Spleen (tissue), 7 donors: ENCODE measurements around the gene PNPLA2.

ENCODE experiments used
- POLR2A ChIP-seq, 3 donors: fragments of 450-650 bp; IDR thresholded peaks; one replicate each; pipeline ENCODE4 v1.5.1; 2017; ENCODE audit warnings: antibody characterized with exemption in 3 of 3, mild to moderate bottlenecking in 1 of 3
- TF ChIP-seq, protein P1 (sequence below), 11 experiments: fragments of 200-600 bp in 7 of 11; fragments of 450-650 bp in 4 of 11; sonication (generic) in 4 of 11; IDR thresholded peaks in 8 of 11; conservative IDR thresholded peaks in 3 of 11; 1 replicate in 7 of 11; 2 replicates in 4 of 11; pipeline versions ENCODE4 v1.4.0 to v1.8.0; 2016 to 2021; ENCODE audit warnings: antibody characterized with exemption in 11 of 11, inconsistent platforms in 4 of 11, mild to moderate bottlenecking in 1 of 11
- donor health status: DM: no; HTN: no; CAD: no; lungs with moderate emphysema.
- donor health status: DM: no; HTN: no; CAD: no.
- donor health status: DM: no; HTN: no; CAD: no.

DNA sequence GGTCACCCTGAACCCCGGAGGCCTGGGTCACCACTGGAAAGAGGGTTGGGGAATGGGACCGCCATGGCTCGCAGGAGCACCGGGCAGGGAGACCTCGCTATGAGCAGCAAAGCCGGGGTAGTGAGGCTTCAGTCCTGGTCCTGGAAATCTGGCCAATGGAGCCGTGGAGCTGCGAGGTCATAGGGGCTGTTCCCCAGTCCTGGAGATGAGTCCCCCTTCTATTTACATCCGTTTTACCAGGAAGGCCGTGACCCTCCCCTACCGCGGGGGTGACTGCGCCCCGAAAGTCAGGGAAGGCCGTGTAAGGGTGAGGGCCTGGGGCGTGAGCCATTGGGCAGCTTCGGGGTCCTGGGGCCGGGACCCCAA, 14.1 kb upstream of the PNPLA2 start:
- TF ChIP-seq, protein P1, sequence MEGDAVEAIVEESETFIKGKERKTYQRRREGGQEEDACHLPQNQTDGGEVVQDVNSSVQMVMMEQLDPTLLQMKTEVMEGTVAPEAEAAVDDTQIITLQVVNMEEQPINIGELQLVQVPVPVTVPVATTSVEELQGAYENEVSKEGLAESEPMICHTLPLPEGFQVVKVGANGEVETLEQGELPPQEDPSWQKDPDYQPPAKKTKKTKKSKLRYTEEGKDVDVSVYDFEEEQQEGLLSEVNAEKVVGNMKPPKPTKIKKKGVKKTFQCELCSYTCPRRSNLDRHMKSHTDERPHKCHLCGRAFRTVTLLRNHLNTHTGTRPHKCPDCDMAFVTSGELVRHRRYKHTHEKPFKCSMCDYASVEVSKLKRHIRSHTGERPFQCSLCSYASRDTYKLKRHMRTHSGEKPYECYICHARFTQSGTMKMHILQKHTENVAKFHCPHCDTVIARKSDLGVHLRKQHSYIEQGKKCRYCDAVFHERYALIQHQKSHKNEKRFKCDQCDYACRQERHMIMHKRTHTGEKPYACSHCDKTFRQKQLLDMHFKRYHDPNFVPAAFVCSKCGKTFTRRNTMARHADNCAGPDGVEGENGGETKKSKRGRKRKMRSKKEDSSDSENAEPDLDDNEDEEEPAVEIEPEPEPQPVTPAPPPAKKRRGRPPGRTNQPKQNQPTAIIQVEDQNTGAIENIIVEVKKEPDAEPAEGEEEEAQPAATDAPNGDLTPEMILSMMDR (IDR thresholded peaks at IDR 0.05 in 8 of 11, conservative IDR thresholded peaks at IDR 0.05 in 3 of 11), result no peak
- no peak for TF ChIP-seq POLR2A (IDR thresholded peaks at IDR 0.05)
